Renal cortex interstitium (tissue), 11 donors: ENCODE results near the gene PLPPR5. TPM values are rescaled to one million over a fixed set of nuclear protein-coding genes. Genes with fewer than 3 reads are reported as not detected.

ENCODE experiments used
- DNase-seq, 11 donors: peaks; one replicate each; pipeline ENCODE4 v3.0.0-alpha.2; 2013; ENCODE audit warnings: low read depth in 9 of 11, low spot score in 4 of 11; ENCODE audit errors: extremely low read depth in 1 of 11
- polyA plus RNA-seq, 3 donors: library from polyadenylated mRNA; unstranded; fragments of 120-200 nt; gene quantifications; one replicate each; pipeline ENCODE4 v1.2.1, GENCODE V29; 2013; ENCODE audit not compliant: insufficient read length in 3 of 3

PLPPR5 gene
- polyA plus RNA-seq, 3 donors: 1.7 to 2.8 (median 1.8) TPM

GRCh38 chr1:98926597-98926996, 78.1 kb downstream of the PLPPR5 start:
- DNase-seq: no peak

DNA sequence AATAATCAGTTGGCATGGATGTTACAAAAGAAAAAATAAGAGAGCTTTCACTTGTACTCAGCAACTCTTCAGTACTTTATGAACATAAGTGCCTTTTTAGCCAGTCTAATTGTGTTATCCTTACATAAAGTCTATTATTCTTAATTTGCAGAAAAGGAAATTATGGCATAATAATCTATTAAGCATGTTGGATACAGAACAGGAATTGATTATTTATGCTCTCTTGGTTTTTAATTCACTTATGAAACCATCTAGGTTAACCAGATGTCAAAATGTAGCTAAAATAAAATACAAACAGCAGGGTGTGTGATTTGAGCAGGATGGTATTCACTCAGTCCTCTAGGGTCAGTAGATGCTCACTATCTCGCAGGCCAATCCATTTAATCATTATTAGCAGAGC, 79.7 kb downstream of the PLPPR5 start:
- no peak for DNase-seq

GRCh38 chr1:98923667-98924066, 81.0 kb downstream of the PLPPR5 start:
- DNase-seq: no peak

GRCh38 chr1:98921817-98922216, 82.8 kb downstream of the PLPPR5 start:
- peak in 2 of 11 donors; percentile 6 to 9 for DNase-seq

GRCh38 chr1:98920441-98921110, 84.1 kb downstream of the PLPPR5 start:
- DNase-seq: no peak

DNA sequence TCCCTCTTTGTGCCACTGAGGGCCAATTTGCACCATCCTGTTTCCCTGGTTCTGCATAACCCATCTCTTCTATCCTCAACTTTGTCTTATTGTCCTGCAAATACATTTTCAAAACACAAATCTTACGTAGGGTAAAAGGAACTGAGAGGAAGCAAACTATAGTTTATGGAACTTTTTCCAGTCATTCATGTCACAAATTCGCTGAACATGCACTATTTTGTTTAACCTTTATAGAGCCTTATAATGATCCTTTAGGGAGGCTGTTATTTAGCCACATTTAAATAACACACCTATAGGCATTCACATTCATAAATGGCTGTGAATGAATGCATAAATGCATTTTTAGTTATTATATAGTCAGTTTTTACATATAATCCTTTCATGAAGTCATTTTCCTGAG, 85.0 kb downstream of the PLPPR5 start:
- no peak for DNase-seq

DNA sequence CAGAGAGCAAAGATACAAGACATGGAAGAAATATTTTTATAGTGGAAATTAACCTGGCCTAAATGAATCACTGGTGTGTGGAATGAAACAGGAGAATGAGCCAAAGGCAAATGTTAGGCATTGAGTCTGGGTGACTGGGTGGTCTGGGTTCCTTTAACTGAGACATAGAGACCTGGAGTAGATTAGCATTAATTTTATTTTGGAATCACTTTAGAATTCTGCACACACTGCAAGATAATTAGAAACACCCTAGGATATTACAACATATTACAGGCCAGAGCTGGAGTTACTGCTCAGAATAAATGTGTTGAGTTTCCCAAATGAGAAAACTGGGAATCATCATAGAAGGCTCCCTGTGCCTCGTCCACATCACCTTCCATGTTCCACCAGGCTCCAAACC, 85.5 kb downstream of the PLPPR5 start:
- DNase-seq: no peak

- no peak for DNase-seq
These were observed 90.1 kb downstream of the PLPPR5 start for GRCh38 chr1:98914547-98914946.

GRCh38 chr1:98910827-98911226, 93.8 kb downstream of the PLPPR5 start:
- no peak for DNase-seq

DNA sequence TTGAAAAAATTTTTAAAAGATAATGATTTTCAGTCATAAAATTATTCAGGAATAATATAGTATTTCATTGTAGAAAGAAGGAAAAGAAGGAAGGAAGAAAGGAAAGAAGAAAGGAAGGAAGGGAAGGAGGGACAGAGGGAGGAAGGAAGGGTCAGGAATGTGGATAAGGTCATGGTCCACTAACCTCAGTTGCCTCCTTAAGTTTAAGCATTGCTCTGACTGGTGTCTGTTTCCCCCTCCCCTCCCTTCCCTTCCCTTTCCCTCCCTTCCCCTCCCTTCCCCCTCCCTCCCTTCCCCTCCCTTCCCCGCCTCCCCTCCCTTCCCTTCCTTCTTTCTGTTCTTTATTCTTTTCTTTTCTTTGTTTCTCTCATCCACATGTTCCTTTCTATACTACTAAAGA, 95.7 kb downstream of the PLPPR5 start:
- DNase-seq: no peak

DNA sequence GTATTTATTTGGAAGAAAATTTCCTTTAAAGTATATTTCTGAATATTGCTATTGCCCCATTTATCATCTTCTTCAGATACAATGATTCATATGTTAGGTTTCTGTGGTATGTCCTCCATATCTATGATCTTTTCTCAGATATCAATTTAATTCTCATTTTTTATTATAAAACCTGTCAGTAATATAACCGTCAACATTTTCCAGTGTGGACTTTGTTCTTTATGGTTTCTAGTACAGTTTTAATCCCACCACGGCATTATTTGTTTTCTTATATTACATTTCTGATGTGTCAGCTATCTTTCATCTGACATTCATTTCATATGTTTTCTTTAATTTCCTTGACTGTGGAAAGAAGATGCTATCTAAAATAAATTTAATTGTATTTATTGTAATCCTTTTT, 97.9 kb downstream of the PLPPR5 start:
- no peak for DNase-seq

- no peak for DNase-seq
These were observed 98.3 kb downstream of the PLPPR5 start for GRCh38 chr1:98906361-98906760.

DNA sequence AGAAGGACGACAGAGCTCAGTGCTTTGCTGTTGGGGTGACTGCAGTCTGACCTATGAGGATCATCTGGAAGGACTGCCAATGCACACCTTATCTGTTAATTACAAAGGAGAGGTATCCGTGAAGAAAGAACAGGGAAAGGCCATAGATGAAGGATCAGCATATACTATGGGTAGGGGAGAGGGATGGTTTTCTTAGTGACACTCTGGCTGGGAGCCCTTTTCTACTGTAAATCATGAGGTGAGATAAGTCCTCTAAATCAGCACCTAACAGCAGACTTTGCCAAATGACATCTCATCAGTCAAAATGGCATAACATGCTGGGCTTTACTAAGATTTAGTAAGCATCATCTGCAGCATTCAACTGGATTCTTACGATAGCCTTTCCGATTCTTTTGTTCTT, 100.0 kb downstream of the PLPPR5 start:
- no peak for DNase-seq

GRCh38 chr1:98903726-98904125, 100.9 kb downstream of the PLPPR5 start:
- no peak for DNase-seq

DNA sequence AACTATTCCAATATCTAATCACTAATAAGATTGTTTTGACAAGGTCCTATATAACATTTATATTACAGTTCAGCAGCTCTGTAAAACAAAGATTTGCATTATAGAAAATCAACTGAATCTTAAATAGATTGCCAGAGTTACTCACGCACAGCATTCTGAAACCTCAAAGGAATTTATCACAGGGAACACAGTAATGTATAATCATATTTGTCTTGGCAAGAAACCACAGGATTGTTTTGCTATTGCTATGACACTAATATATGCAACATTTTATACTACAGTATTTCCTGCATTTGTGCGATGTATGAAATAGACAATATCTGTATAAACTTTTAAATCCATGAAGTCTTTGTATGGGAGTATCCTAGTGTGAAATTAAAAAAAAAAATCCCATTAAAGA, 101.4 kb downstream of the PLPPR5 start:
- DNase-seq: peak in 5 of 11 donors; percentile 4 to 35 (median 12)

GRCh38 chr1:98898940-98899339, 105.7 kb downstream of the PLPPR5 start:
- DNase-seq: no peak

DNA sequence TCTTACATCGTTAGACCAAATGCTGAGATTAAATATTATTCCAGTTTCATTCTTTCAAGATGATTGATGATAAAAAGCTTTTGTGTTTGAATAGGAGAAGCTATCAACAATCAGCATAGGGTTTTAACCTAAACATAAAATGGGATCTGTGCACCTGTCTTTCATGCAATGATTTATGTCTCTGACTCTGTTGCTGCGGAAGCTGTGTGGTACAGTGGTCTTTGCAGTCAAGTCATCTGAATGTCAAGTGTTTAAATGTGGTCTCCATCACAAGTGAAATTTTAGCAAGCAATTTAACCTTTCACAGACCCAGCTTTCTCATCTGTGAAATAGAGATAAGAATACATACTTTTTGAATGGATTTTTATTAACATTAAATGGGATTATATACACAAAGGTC, 107.2 kb downstream of the PLPPR5 start:
- no peak for DNase-seq

- peak in 7 of 11 donors; percentile 15 to 28 (median 24) for DNase-seq
These were observed 107.8 kb downstream of the PLPPR5 start for GRCh38 chr1:98896711-98897445.

- DNase-seq: no peak
These were observed 111.3 kb downstream of the PLPPR5 start for GRCh38 chr1:98893371-98893770.

DNA sequence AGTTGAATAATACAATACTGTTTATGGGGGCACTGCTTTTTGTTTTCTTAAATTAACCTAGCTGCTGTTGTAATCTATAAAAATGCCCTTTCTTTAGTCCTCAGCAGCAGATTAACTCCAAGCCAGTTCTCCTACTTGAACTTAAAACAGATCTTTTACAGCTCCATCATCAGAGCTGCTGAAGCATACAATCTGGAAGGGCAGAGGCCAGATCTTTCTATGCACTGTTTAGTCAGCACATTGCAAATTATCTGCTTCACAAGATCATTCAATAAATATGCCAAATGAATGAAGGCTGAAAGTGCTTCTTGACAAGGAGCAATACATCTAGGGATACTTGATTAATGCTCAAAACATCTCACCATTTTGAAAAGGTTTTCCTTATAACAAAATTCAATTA, 115.8 kb downstream of the PLPPR5 start:
- no peak for DNase-seq

GRCh38 chr1:98887507-98887906, 117.2 kb downstream of the PLPPR5 start:
- no peak for DNase-seq
